Measurements from ENCODE around the gene MAD2L2.

DNA sequence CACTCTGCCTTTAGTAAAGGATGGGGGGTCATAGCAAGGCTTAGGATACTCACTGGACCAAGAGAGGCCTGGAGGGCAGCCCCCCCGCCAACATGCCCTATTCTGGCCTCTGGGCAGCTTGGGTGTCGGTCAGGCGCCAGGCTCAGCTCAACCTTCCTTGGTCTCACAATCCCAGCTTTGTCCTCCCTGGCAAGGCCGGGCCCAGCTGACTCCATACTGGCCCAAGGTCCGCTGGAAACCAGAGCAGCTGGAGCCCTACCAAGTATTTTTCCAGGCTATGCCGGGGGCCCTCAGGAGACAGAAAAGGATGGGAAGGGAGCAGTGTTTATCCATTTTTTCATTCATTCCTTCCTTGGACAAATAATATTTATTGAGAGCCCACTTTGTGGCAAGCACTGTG lies 32.9 kb downstream of the MAD2L2 start:
- no peak for TF ChIP-seq CTCF (IDR thresholded peaks at IDR 0.05; ENCODE audit: insufficient read depth, low read length, poor library complexity, severe bottlenecking)
- TF ChIP-seq EZH2phosphoT487 (conservative IDR thresholded peaks at IDR 0.05; ENCODE audit: low read length) = no peak
